NT2/D1 (cell line): ENCODE data around the gene CYTL1.
"Not testable (repeated sequence)": the region's sequence is repeated elsewhere in the genome, so short reads cannot be mapped to it uniquely, and the experiment has no call there.

ENCODE experiments used
- DNase-seq: peaks from one replicate; pipeline ENCODE4 v3.0.0-alpha.2; 2011; ENCODE audit warnings: low read depth, low spot score
- H3K27me3 ChIP-seq: 2 replicates; pipeline ENCODE4 v1.6.0; 2011; ENCODE audit warnings: mild to moderate bottlenecking; ENCODE audit not compliant: insufficient read length, insufficient read depth
- H3K36me3 ChIP-seq: 2 replicates; pipeline ENCODE4 v1.6.1; 2011; ENCODE audit warnings: mild to moderate bottlenecking, low read length, mixed read lengths; ENCODE audit not compliant: insufficient read depth, insufficient read length
- H3K4me1 ChIP-seq: 2 replicates; pipeline ENCODE4 v1.5.1; 2011; ENCODE audit not compliant: insufficient read depth, insufficient read length
- H3K4me3 ChIP-seq: 2 replicates; pipeline ENCODE4 v1.5.1; 2011; ENCODE audit warnings: low read depth; ENCODE audit not compliant: insufficient read length
- H3K9ac ChIP-seq: 2 replicates; pipeline ENCODE4 v1.6.0; 2011; ENCODE audit warnings: low read depth; ENCODE audit not compliant: insufficient read length
- H3K9me3 ChIP-seq: 2 replicates; pipeline ENCODE4 v1.5.1; 2011; ENCODE audit warnings: mild to moderate bottlenecking, low read length; ENCODE audit not compliant: insufficient read depth
- SUZ12 ChIP-seq: IDR thresholded peaks from 2 replicates; pipeline ENCODE4 v1.6.1; 2011; ENCODE audit not compliant: insufficient read length, insufficient read depth; ENCODE audit errors: extremely low read depth
- YY1 ChIP-seq: IDR thresholded peaks from 2 replicates; pipeline ENCODE4 v1.6.1; 2011; ENCODE audit not compliant: insufficient read length, insufficient read depth
- ZNF274 ChIP-seq: IDR thresholded peaks from 2 replicates; pipeline ENCODE4 v1.6.1; 2011; ENCODE audit warnings: mild to moderate bottlenecking, low read depth, low read length

CYTL1 gene

GRCh38 chr4:5012244-5012898 is 6.9 kb downstream of the CYTL1 start:
- no peaks in the 10 kb centered on the region for H3K27me3 ChIP-seq
- no peak overlapping the region for H3K4me3 ChIP-seq
- no peaks in the 10 kb centered on the region for H3K36me3 ChIP-seq
- DNase-seq, result no peak
- no peak overlapping the region for H3K9ac ChIP-seq
- no peaks in the 10 kb centered on the region for H3K4me1 ChIP-seq
- no peaks in the 10 kb centered on the region for H3K9me3 ChIP-seq
- TF ChIP-seq ZNF274 (no peak), YY1 (no peak)

- no peak for DNase-seq
- Histone ChIP-seq H3K9me3 (no peaks in the 10 kb centered on the region), H3K4me3 (no peak overlapping the region), H3K36me3 (no peaks in the 10 kb centered on the region), H3K9ac (no peak overlapping the region), H3K27me3 (no peaks in the 10 kb centered on the region), H3K4me1 (no peaks in the 10 kb centered on the region)
- TF ChIP-seq SUZ12 (no peak), ZNF274 (no peak), YY1 (no peak)
Measured at GRCh38 chr4:5010984-5011383, 8.3 kb downstream of the CYTL1 start.

DNA sequence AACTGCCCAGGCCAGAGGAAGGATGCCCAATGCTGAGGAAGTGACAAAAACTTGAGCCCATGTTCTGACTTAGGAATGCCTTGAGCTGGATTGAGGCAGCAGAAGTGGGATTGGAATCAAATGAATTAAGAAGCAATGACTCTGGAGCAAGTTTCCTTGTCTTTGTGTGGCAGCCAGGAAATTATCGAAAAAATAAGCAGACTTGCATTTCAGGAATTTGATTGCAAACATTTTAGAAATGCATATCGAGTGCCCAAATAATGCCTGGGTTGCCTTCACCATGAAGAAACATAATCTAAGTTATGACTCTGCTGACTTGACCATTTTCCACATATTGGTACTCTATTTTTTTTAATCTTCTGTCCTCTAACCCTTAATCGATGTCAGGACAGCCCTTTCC is 9.5 kb downstream of the CYTL1 start:
- Histone ChIP-seq H3K9me3 (no peaks in the 10 kb centered on the region), H3K4me1 (no peaks in the 10 kb centered on the region), H3K4me3 (no peak overlapping the region), H3K36me3 (no peaks in the 10 kb centered on the region), H3K27me3 (no peaks in the 10 kb centered on the region), H3K9ac (no peak overlapping the region)
- no peak for DNase-seq
- TF ChIP-seq YY1 (no peak), ZNF274 (no peak)

GRCh38 chr4:5006932-5007331 is 12.3 kb downstream of the CYTL1 start:
- DNase-seq, H3K9me3 ChIP-seq, H3K9ac ChIP-seq, H3K27me3 ChIP-seq, H3K4me1 ChIP-seq, H3K4me3 ChIP-seq, H3K36me3 ChIP-seq: not testable (repeated sequence)

DNA sequence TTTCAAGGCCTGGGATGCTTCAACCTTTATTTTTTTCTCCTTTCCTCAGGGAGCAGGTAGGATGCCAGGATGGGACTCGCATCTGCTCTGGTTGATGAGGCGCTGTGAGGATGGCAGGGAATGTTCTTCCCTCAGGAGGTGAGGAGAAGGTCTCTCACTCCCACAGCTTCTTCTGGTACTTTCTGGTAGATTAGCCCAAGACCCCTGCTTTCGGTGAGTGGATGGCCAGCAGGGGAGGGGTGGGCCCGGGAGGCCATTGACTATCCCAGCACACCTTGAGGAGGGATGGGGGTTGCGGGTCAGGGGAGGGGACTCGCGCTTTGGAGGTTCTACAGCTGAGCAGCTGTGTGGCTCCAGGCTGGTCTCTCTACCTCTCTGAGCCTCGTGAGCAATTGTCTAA is 14.8 kb downstream of the CYTL1 start:
- DNase-seq, result no peak
- H3K4me1 ChIP-seq, result no peaks in the 10 kb centered on the region
- no peaks in the 10 kb centered on the region for H3K27me3 ChIP-seq
- TF ChIP-seq ZNF274 (no peak), YY1 (no peak), SUZ12 (no peak)
- no peak overlapping the region for H3K4me3 ChIP-seq
- H3K9ac ChIP-seq, result no peak overlapping the region
- H3K36me3 ChIP-seq, result no peaks in the 10 kb centered on the region
- no peaks in the 10 kb centered on the region for H3K9me3 ChIP-seq

GRCh38 chr4:5003918-5004317 is 15.3 kb downstream of the CYTL1 start:
- TF ChIP-seq YY1, result no peak
- no peak for TF ChIP-seq ZNF274
- no peak for TF ChIP-seq SUZ12
- H3K27me3 ChIP-seq, result no peaks in the 10 kb centered on the region
- H3K9me3 ChIP-seq, result no peaks in the 10 kb centered on the region
- no peak overlapping the region for H3K4me3 ChIP-seq
- H3K9ac ChIP-seq, result no peak overlapping the region
- no peaks in the 10 kb centered on the region for H3K36me3 ChIP-seq
- H3K4me1 ChIP-seq, result no peaks in the 10 kb centered on the region
- no peak for DNase-seq

GRCh38 chr4:5003372-5003857 is 15.8 kb downstream of the CYTL1 start:
- H3K9ac ChIP-seq, result no peak overlapping the region
- DNase-seq, result no peak
- no peaks in the 10 kb centered on the region for H3K9me3 ChIP-seq
- no peaks in the 10 kb centered on the region for H3K27me3 ChIP-seq
- H3K36me3 ChIP-seq, result no peaks in the 10 kb centered on the region
- no peak for TF ChIP-seq ZNF274
- no peak for TF ChIP-seq SUZ12
- TF ChIP-seq YY1, result no peak
- H3K4me3 ChIP-seq, result no peak overlapping the region
- H3K4me1 ChIP-seq, result no peaks in the 10 kb centered on the region

GRCh38 chr4:5001641-5002040 is 17.6 kb downstream of the CYTL1 start:
- not testable (repeated sequence) for H3K9ac ChIP-seq, H3K36me3 ChIP-seq, H3K27me3 ChIP-seq, H3K9me3 ChIP-seq, H3K4me3 ChIP-seq, DNase-seq, H3K4me1 ChIP-seq

DNA sequence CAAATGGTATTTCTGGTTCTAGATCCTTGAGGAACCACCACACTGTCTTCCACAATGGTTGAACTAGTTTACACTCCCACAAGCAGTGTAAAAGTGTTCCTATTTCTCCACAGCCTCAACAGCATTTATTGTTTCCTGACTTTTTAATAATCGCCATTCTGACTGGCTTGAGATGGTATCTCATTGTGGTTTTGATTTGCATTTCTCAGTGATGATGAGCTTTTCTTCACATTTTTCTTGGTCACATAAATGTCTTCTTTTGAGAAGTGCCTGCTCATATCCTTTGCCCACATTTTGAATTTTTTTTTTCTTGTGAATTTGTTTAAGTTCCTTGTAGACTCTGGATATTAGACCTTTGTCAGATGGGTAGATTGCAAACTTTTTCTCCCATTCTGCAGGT is 22.3 kb downstream of the CYTL1 start:
- not testable (repeated sequence) for H3K9me3 ChIP-seq, H3K27me3 ChIP-seq, DNase-seq

More for the DNA sequence above, 22.3 kb downstream of the CYTL1 start:
- H3K9ac ChIP-seq, H3K4me1 ChIP-seq, H3K4me3 ChIP-seq, H3K36me3 ChIP-seq: not testable (repeated sequence)
